K562 (cell line): ENCODE measurements around the gene ALKBH4. TPM values are rescaled to one million over a fixed set of nuclear protein-coding genes. Genes with fewer than 3 reads are reported as not detected.

Experiments
- ATAC-seq: fragments of 200-7000 bp; cut with Tn5 transposase; 3 replicates; pipeline ENCODE4 v1.9.1; 2020; ENCODE audit warnings: moderate library complexity
- BruUV-seq: library from RNA; stranded (reverse); fragments of 400-500 nt; replicated peaks from 2 replicates; lab custom pipeline; 2021; lab: Mats Ljungman, UMichigan
- CTCF ChIA-PET: fragments of 300-600 bp; formaldehyde crosslinking; extraction: SDS; loops from one replicate; lab custom pipeline; 2021; ENCODE audit warnings: low intra/inter-chr PET ratio; lab: Yijun Ruan, JAX
- POLR2A ChIA-PET: fragments of 300-600, 350-650 bp; sonication (Branson Sonifier 250); formaldehyde crosslinking; extraction: SDS; loops from one replicate; lab custom pipeline; 2021; ENCODE audit warnings: antibody characterized with exemption, inconsistent platforms; lab: Yijun Ruan, JAX
- DNase-seq, 4 experiments: peaks; one replicate each; pipeline versions ENCODE4 v3.0.0 to v3.0.0-alpha.2; 2011 to 2018; ENCODE audit warnings: low spot score in 3 of 4, mixed read lengths in 3 of 4; ENCODE audit errors: extremely low read depth in 1 of 4
- FAIRE-seq: peaks from 2 replicates; lab custom pipeline; 2011; peaks lifted over from hg19 to GRCh38; lab: Jason Lieb, UNC
- H2AFZ ChIP-seq: 2 replicates; pipeline ENCODE4 v1.6.0; 2011; ENCODE audit warnings: low read depth, low read length, control low read depth, inconsistent platforms
- H3K27ac ChIP-seq: fragments of 200-600 bp; 3 replicates; pipeline ENCODE4 v1.8.0; 2011; ENCODE audit warnings: low read depth, mild to moderate bottlenecking, control low read depth, inconsistent platforms, low read length, moderate library complexity, mixed read lengths; ENCODE audit errors: extremely low read depth
- H3K27me3 ChIP-seq, 2 experiments: fragments of 300-600 bp in 1 of 2; 2 replicates in 1 of 2; 3 replicates in 1 of 2; pipeline versions ENCODE4 v1.6.0 to v1.8.0; 2011; ENCODE audit warnings: inconsistent platforms in 2 of 2, low read length in 2 of 2, mild to moderate bottlenecking in 1 of 2, mixed read lengths in 1 of 2, moderate library complexity in 1 of 2; ENCODE audit not compliant: control insufficient read depth in 2 of 2, insufficient read depth in 2 of 2
- H3K36me3 ChIP-seq: fragments of 300-600 bp; 3 replicates; pipeline ENCODE4 v1.8.0; 2011; ENCODE audit warnings: mild to moderate bottlenecking, low read length, inconsistent platforms; ENCODE audit not compliant: control insufficient read depth, insufficient read depth
- H3K4me1 ChIP-seq, 2 experiments: fragments of 200-600 bp in 1 of 2; replicated peaks in 1 of 2; 2 replicates in 1 of 2; 3 replicates in 1 of 2; pipeline versions ENCODE4 v1.5.1 to v1.8.0; 2011; ENCODE audit warnings: inconsistent platforms in 2 of 2, low read length in 2 of 2, mild to moderate bottlenecking in 1 of 2, mixed read lengths in 1 of 2, moderate library complexity in 1 of 2; ENCODE audit not compliant: control insufficient read depth in 2 of 2, insufficient read depth in 2 of 2
- H3K4me2 ChIP-seq: 2 replicates; pipeline ENCODE4 v1.6.1; 2011; ENCODE audit warnings: low read length, control low read depth, inconsistent platforms, mixed read lengths; ENCODE audit not compliant: insufficient read depth
- H3K4me3 ChIP-seq: fragments of 200-600 bp; sonication (generic), shearing (Covaris generic); 2 replicates; pipeline ENCODE4 v1.5.1; 2016; ENCODE audit warnings: control low read depth, inconsistent platforms
- H3K79me2 ChIP-seq: fragments of 200-600 bp; 3 replicates; pipeline ENCODE4 v1.8.0; 2011; ENCODE audit warnings: low read length, inconsistent platforms; ENCODE audit not compliant: control insufficient read depth, insufficient read depth
- H3K9ac ChIP-seq, 2 experiments: 2 replicates each; pipeline versions ENCODE4 v1.6.0 to v1.6.1; 2011; ENCODE audit warnings: low read depth in 2 of 2, low read length in 2 of 2, control low read depth in 1 of 2, inconsistent platforms in 1 of 2, mild to moderate bottlenecking in 1 of 2, mixed read lengths in 1 of 2; ENCODE audit not compliant: insufficient read depth in 1 of 2
- H3K9me1 ChIP-seq: one replicate; pipeline ENCODE4 v1.6.0; 2011; ENCODE audit warnings: inconsistent platforms, mild to moderate bottlenecking, low read length, moderate library complexity; ENCODE audit not compliant: control insufficient read depth, insufficient read depth
- H3K9me3 ChIP-seq: replicated peaks from 2 replicates; pipeline ENCODE4 v1.5.1; 2011; ENCODE audit warnings: low read depth, low read length, inconsistent platforms; ENCODE audit not compliant: control insufficient read depth, insufficient read depth
- H4K20me1 ChIP-seq: replicated peaks from 2 replicates; pipeline ENCODE4 v1.6.1; 2011; ENCODE audit warnings: low read length, inconsistent platforms, mixed read lengths; ENCODE audit not compliant: control insufficient read depth, insufficient read depth
- DIDO1 ChIP-seq: fragments of 450-650 bp; IDR thresholded peaks from 2 replicates; pipeline ENCODE4 v1.6.1; 2016; ENCODE audit warnings: low read depth, missing biosample characterization, missing genetic modification characterization
- HNRNPLL ChIP-seq: fragments of 200-400 bp; formaldehyde crosslinking; IDR thresholded peaks from 2 replicates; pipeline ENCODE4 v1.6.1; 2017; ENCODE audit warnings: low read length, low read depth, mild to moderate bottlenecking; ENCODE audit not compliant: poor library complexity, severe bottlenecking
- POLR2A ChIP-seq: fragments of 450-650 bp; conservative IDR thresholded peaks from 2 replicates; pipeline ENCODE4 v1.6.1; 2016
- POLR2G ChIP-seq: fragments of 200-400 bp; formaldehyde crosslinking; IDR thresholded peaks from 2 replicates; pipeline ENCODE4 v1.6.1; 2017; ENCODE audit warnings: low read depth, mild to moderate bottlenecking, antibody characterized with exemption, low read length, moderate library complexity
- PYGO2 ChIP-seq: fragments of 450-650 bp; IDR thresholded peaks from 2 replicates; pipeline ENCODE4 v1.6.1; 2016; ENCODE audit warnings: mild to moderate bottlenecking, missing genetic modification characterization, moderate library complexity, missing compliant biosample characterization
- RBFOX2 ChIP-seq: fragments of 200-400 bp; formaldehyde crosslinking; IDR thresholded peaks from 2 replicates; pipeline ENCODE4 v1.6.1; 2017; ENCODE audit warnings: low read depth, mild to moderate bottlenecking, low read length, moderate library complexity
- whole genome bisulfite sequencing: fragments of 100-300 bp; shearing (Covaris generic); methylation state at CpG from one replicate; pipeline ENCODE4 v1.1.6; 2016; ENCODE audit warnings: low coverage, mixed read lengths; ENCODE audit not compliant: insufficient coverage; ENCODE audit errors: missing lambda C conversion rate; 5-methylcytosine and 5-hydroxymethylcytosine counted together
- in situ Hi-C: fragments of 300-500 bp; cut with MboI; formaldehyde crosslinking; loops from 4 replicates; pipeline ENCODE4 v1.15.0; 2018; ENCODE audit warnings: inconsistent platforms, mixed read lengths
- intact Hi-C: fragments of 100-400 bp; cut with micrococcal nuclease; formaldehyde crosslinking; loops from 2 replicates; pipeline ENCODE4 v1.14.2; 2022
- polyA plus RNA-seq, 8 experiments: library from polyadenylated mRNA; depleted of rRNA in 4 of 8; stranded (reverse) in 5 of 8; unstranded in 3 of 8; fragments of >200 nt; fragmentation: Nextera tagmentation in 2 of 8; fragmentation: Illumina TruSeq in 1 of 8; extraction: Ambion mirVana in 2 of 8; extraction: Trizol in 1 of 8; gene quantifications; 2 replicates each; pipeline versions ENCODE4 v1.2.1 to v1.2.3, GENCODE V29; 2011 to 2014; ENCODE audit warnings: inconsistent platforms in 1 of 8, missing spikeins in 1 of 8
- total RNA-seq, 7 experiments: library from RNA; depleted of rRNA in 6 of 7; stranded (reverse); fragments of >200 nt in 6 of 7; fragmentation: Illumina TruSeq in 2 of 7; extraction: Trizol in 2 of 7; gene quantifications; 2 replicates each; pipeline versions ENCODE4 v1.2.1 to v1.2.3, GENCODE V29; 2011 to 2021; ENCODE audit warnings: low replicate concordance in 1 of 7
- TF ChIP-seq, protein P1 (sequence below): sonication (generic); formaldehyde crosslinking; IDR thresholded peaks from 2 replicates; pipeline ENCODE4 v1.8.1; 2023; ENCODE audit warnings: mild to moderate bottlenecking, missing genetic modification reagents

ALKBH4 gene
- total and polyA plus RNA-seq, 9 of the 15 experiments (the other 6 are each of a cell fraction or from before 2014, with no cell fraction given): 4.6 to 21.4 (median 11.8) TPM

DNA sequence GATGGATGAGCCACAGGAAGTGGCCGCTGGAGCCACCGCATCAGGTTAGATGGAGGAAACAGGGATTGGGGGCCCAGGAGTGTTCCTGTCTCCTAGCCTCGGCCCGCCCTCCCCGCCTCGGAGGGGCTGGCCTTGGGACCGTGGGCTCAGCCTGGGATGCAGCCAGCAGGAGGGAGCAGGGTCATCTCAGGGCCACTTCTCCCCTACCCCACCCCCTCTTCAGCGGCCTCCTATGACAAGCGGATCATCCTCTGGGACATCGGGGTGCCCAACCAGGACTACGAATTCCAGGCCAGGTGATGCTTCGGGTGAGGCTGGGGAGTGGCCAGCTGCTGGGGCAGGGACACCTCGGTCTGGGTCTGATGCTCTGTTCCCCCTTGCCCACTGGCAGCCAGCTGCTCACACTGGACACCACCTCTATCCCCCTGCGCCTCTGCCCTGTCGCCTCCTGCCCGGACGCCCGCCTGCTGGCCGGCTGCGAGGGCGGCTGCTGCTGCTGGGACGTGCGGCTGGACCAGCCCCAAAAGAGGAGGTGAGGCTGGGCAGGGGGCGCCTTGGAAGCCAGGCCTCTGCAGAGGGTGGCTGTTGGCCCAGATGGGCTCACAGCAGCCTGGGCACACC lies 4.8 kb upstream of the ALKBH4 start:
- Histone ChIP-seq H2AFZ (no peak overlapping the region), H3K4me1 (peaks cover 8 to 68% of the 10 kb centered on the region in 2 experiments; a peak in 3 of 5 replicates), H3K36me3 (peaks cover 72% of the 10 kb centered on the region; the same call in 2 of the 3 replicates), H3K9me3 (no peaks in the 10 kb centered on the region), H3K79me2 (peaks cover 16% of the 10 kb centered on the region), H3K27me3 (no peaks in the 10 kb centered on the region), H3K27ac (no peak overlapping the region), H3K9ac (peak overlapping the region in 1 of 2 experiments; percentile 62; a peak in 2 of 4 replicates), H3K4me3 (no peak overlapping the region), H3K9me1 (peaks cover 5% of the 10 kb centered on the region), H3K4me2 (no peak overlapping the region), H4K20me1 (peaks cover 3% of the 10 kb centered on the region; the same call in 1 of the 2 replicates)
- CTCF ChIA-PET: no interaction called here
- WGBS: 92% methylated on average over 22 of the region's 24 CpGs
- DNase-seq: no peak
- intact Hi-C loops (no loop called here), in situ Hi-C loops (loop anchor here (25.0 kb wide), 2 partner anchors 93 to 193 kb away; partner anchors contain the start of genes POLR2J2, POLR2J3, SPDYE2 and SPDYE2B)
- POLR2A ChIA-PET: no interaction called here
- FAIRE-seq: no peak
- BruUV-seq: no TSS peak
- no peak for ATAC-seq
- TF ChIP-seq, protein P1, sequence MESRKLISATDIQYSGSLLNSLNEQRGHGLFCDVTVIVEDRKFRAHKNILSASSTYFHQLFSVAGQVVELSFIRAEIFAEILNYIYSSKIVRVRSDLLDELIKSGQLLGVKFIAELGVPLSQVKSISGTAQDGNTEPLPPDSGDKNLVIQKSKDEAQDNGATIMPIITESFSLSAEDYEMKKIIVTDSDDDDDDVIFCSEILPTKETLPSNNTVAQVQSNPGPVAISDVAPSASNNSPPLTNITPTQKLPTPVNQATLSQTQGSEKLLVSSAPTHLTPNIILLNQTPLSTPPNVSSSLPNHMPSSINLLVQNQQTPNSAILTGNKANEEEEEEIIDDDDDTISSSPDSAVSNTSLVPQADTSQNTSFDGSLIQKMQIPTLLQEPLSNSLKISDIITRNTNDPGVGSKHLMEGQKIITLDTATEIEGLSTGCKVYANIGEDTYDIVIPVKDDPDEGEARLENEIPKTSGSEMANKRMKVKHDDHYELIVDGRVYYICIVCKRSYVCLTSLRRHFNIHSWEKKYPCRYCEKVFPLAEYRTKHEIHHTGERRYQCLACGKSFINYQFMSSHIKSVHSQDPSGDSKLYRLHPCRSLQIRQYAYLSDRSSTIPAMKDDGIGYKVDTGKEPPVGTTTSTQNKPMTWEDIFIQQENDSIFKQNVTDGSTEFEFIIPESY (CRISPR knock-in tag): 0 out of 2 replicates have a peak, but pooled peaks have one; percentile 25
- TF ChIP-seq HNRNPLL: no peak
- peak; percentile 65 for TF ChIP-seq POLR2G
- peak; percentile 62 for TF ChIP-seq RBFOX2
- no peak for TF ChIP-seq DIDO1
- TF ChIP-seq POLR2A: 0 out of 2 replicates have a peak, but pooled peaks have one; percentile 7
- TF ChIP-seq PYGO2 (tag): no peak
